ENCODE results near the gene CHSY1.

DNA sequence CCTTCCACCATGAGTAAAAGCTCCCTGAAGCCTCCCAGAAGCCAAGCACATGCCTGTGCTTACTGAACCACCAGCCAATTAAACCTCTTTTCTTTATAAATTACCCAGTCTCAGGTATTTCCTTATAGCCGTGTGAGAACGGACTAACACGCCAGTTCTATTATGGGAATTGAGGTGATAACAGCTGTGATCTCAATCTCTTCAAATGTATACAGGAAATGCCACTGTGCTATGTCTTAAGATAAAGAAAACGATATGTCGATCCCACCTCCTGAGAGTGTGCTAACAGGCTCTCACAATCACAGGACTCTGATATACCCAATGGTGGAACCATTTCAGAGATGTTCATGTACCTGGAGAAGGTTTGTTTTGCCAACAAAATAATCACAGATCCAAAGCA, 26.2 kb downstream of the CHSY1 start:
- TF ChIP-seq CTCF (IDR thresholded peaks at IDR 0.05) (no peak), EZH2 (IDR thresholded peaks at IDR 0.05) (no peak)

Data from neural progenitor cell (in vitro differentiated cells).